Measurements from ENCODE around the gene RIMBP3C.
"Not testable (repeated sequence)": the region's sequence is repeated elsewhere in the genome, so short reads cannot be mapped to it uniquely, and the experiment has no call there.

RIMBP3C gene

GRCh38 chr22:21514117-21514516, 37.1 kb downstream of the RIMBP3C start:
- DNase-seq (ENCODE audit: low spot score); H3K27ac ChIP-seq; POLR2A ChIA-PET (ENCODE audit: low non-redundant PET); CTCF ChIA-PET: not testable (repeated sequence)

- DNase-seq (ENCODE audit: low spot score); POLR2A ChIA-PET (ENCODE audit: low non-redundant PET); H3K27ac ChIP-seq; CTCF ChIA-PET: not testable (repeated sequence)
Measured at GRCh38 chr22:21512022-21512421, 39.2 kb downstream of the RIMBP3C start.

GRCh38 chr22:21510397-21510796, 40.9 kb downstream of the RIMBP3C start:
- DNase-seq (ENCODE audit: low spot score); POLR2A ChIA-PET (ENCODE audit: low non-redundant PET); H3K27ac ChIP-seq; CTCF ChIA-PET: not testable (repeated sequence)

- H3K27ac ChIP-seq; POLR2A ChIA-PET (ENCODE audit: low non-redundant PET); DNase-seq (ENCODE audit: low spot score); CTCF ChIA-PET: not testable (repeated sequence)
Measured at GRCh38 chr22:21499623-21500506, 51.4 kb downstream of the RIMBP3C start.

- DNase-seq (ENCODE audit: low spot score); CTCF ChIA-PET; H3K27ac ChIP-seq; POLR2A ChIA-PET (ENCODE audit: low non-redundant PET): not testable (repeated sequence)
Measured at GRCh38 chr22:21498489-21498888, 52.8 kb downstream of the RIMBP3C start.

GRCh38 chr22:21497984-21498383, 53.3 kb downstream of the RIMBP3C start:
- H3K27ac ChIP-seq; CTCF ChIA-PET; POLR2A ChIA-PET (ENCODE audit: low non-redundant PET); DNase-seq (ENCODE audit: low spot score): not testable (repeated sequence)

Data from RWPE1 (cell line).